DMS 273 treated with DMSO at 0.1 percent for 48 hours (cell line): ENCODE results near the gene HIKESHI.
"Not testable (repeated sequence)": the region's sequence is repeated elsewhere in the genome, so short reads cannot be mapped to it uniquely, and the experiment has no call there.

Experiments
- DNase-seq: peaks from one replicate; lab custom pipeline; 2025; lab: John Stamatoyannopoulos, UW

HIKESHI gene, protein sequence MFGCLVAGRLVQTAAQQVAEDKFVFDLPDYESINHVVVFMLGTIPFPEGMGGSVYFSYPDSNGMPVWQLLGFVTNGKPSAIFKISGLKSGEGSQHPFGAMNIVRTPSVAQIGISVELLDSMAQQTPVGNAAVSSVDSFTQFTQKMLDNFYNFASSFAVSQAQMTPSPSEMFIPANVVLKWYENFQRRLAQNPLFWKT

DNA sequence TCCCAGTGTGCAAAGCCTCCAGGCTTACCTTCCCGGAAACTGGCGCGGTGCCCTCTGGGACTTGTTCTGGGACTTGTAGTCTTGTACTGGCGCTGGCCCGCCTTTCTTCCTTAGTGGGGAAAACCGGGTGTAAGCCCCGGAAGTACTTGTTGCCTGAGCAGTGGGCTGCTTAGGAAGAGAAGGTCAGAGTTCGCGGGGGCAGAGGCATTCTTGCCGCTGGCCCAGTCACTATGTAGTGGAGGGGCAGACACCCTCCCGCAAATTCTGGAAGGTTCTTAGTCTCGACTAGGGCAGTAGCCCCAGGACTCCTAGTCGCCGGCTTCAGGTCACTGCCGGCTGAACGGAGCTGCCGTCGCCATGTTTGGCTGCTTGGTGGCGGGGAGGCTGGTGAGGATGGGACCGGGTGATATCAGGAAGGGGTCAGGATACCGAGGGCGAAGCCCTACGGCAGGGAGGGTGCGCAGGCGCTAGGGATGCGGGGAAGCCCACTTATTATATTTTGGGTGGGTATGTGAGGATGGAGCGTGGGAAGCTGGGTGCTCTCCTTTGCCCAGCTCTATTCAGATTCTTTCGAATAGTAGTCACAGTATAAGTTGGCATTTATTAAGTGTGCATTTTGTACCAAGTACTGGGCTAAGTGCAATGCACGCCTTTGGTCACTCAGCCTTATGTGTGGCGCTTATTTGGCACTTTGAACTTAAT is at the start of gene HIKESHI:
Gene HIKESHI (plus strand): TSS at position 149 of the 702 bp plus-strand sequence. CDS start 209 bp downstream, at position 358.
- peak; percentile 79 for DNase-seq

DNA sequence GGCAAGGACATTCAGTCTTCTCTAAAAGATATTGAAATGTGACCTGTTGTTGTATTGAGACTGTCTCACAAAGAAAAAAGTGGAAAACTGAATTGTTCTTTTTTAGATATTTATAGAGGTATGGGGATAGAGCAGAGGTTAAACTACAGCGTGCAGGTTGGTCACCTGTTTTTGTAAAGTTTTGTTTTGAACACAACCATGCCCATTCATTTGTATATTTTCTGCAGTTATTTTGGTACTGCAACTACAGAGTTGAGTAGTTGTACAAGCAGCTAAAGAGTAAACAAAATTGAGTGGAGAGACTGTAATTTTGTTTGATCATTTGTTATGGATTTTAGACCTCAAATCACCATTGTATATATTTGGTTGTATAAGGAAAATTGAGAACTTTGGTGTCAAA is 46.1 kb upstream of the HIKESHI start:
- DNase-seq = no peak

DNA sequence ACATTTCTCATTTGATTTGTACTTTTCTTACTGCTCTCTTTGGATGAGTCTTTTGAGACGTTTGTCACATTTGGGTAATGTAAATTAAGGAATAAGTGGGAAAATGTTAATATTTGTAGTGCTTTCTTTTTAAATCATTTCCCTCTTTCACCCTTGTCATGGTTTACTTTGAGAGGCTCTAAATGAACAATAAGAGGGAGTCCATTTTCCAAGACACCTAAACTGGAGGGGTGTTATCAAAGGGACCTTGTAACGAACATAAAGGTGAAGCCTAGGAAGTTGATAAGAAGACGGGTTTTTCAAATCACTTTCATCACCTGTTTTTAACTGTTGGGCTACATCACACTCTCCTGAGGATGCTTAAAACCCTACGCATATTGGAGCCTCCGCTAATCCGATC is 45.4 kb upstream of the HIKESHI start:
- no peak for DNase-seq

DNA sequence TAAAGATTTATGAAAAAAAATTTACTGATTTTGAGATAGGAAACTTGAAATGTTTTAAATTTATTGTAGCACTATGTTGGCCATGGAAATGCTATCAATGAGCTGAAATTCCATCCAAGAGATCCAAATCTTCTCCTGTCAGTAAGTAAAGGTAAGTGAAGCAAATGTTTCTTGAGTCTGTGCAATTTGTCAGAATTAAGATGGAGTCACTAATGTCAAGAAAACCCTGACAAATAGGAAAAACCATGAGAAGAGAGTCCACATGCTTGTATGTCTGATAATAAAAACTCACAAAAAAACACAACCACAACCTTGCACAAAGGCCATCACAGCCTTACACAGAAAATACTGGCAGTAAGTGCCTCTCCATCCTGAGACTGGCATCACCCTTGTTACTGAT is 44.6 kb upstream of the HIKESHI start:
- DNase-seq = no peak

DNA sequence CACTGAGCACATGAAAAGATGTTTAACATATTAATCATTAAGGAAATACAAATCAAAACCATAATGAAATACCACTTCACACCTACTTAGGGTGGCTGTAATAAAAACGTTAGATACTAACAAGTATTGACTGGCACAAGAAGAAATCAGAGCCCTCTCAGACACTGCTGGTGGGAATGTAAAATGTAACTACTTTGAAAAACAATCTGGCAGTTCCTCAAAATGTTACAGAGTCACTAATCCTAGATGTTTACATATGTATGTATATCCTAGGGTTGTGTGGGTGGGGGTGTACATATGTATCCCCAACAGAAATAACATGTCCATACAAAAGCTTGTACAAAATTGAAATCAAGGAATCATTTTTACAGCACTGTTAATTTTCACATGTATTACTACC is 42.3 kb upstream of the HIKESHI start:
- no peak for DNase-seq

DNA sequence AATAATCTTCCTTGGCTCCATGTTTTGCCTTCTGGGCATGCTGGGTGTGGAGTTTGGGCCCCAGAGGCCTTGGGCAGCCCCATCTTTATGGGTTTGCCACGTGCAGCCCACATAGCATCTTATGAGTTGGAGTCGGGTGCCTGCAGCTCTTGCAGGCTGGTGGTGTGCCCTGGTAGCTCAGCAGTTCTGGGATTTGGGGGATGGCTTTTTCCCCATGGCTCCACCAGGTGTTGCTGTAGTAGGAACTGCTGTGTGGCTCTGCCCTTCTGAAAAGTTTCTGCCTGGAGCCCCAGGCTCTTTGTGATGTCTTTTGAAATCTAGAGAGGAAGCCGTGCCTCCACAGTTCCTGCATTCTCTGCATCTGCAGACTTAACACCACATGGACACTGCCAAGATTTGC is 40.7 kb upstream of the HIKESHI start:
- no peak for DNase-seq

DNA sequence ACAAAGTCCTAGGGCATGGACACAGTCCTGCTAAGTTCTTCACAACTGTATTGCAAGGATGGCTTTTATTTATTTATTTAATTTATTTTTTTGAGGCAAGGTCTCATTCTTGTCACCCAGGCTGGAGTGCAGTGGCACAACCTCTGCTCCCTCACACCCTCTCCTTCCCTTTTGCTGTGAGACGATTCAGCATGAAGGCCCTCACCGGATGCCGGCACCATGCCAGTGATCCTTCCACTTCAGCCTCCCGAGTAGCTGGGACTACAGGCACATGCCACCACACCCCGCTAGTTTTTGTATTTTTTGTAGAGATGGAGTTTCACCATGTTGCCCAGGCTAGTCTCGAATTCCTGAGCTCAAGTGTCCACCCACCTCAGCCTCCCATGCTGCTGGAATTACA is 39.7 kb upstream of the HIKESHI start:
- DNase-seq = no peak

DNA sequence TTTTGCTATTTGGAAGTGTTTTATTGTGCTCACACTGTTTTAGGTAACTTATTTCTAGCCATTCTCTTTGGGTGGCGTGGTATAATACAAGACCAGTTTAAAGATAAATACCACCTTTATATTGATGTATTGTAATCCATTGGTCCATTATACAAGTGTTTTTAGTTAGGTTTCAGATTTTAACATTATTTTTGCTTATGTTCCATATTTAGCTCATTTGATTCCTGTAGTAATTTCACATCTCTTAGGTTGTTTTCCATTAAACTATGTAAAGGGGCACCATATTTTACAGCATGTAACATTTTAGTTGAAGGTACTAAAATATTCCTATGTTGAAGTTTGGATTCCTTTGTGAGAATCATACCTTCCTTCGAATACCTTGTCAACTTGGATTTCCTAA is 37.4 kb upstream of the HIKESHI start:
- DNase-seq = no peak

DNA sequence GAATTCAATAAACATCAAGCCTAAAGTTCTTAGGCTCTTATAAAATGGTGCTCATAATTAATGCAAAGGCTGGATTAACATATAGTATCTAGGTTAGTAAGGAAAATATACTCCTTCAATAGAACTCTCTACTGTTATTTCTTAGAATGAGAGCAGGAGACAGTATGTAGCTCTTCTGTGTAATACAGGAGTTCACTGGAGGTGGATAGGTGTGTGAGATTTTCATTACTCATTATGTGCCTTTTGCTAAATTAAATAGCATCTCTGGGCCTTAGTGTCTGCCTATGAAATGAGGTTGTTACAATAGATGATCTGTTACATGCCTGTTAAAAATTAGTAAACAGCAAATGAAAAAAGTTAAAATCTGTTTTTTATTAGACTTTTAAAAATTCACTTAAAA is 36.8 kb upstream of the HIKESHI start:
- no peak for DNase-seq

DNA sequence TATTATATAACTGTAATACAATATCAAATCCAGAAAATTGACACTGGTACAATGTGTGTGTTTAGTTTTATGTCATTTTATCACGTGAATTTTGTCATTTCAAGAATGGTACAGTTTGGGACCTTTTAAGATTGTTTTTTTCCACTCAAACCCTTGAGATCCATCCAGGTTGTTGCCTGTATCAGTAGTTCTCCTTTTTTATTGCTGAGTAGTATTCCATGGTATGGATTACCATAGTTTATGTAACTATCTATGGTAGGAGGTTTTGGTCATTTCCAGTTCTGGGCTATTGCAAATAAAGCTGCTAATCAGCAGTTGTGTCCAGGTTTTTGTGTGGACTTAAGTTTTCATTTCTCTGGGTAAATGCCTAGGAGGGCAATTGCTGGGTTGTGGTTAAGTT is 32.4 kb upstream of the HIKESHI start:
- no peak for DNase-seq

DNA sequence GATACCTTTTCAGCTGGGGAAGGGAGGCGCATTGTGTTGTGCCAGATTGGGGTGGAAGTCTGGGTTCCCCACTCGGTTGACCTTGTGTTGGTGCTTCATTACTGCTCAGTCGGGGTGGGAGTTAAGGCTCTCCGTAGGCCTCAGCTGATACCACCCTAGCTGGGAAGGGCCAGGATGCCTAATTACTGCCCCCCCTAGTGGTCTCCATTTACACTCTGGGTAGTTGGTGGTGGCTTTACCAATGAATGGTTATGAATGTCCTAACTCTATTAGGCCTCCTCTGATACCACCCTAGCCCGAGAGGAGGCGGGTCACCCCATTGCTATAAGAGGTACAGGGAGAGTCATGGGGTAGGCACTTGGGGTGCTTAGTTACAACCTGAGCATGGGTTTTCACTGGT is 27.5 kb upstream of the HIKESHI start:
- DNase-seq = no peak

DNA sequence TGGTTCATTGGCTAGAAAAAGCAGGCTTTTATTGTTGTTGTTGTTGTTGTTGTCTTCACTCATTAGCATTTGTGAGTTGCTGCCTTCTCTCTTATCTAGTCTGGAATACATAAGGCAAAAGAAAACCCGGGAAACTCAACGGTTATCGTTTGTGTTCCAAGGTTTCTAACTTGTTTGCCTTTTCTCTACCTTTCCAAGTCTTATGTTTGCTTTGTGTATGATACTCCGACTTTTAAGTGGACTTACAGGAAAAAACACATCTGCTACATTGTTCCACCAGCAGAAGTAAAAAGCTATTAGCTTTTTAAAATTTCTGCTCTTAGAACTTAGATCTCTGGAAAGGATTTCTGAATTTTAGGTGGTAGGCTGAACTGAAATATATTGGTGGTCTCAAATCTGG is 27.0 kb upstream of the HIKESHI start:
- no peak for DNase-seq

DNA sequence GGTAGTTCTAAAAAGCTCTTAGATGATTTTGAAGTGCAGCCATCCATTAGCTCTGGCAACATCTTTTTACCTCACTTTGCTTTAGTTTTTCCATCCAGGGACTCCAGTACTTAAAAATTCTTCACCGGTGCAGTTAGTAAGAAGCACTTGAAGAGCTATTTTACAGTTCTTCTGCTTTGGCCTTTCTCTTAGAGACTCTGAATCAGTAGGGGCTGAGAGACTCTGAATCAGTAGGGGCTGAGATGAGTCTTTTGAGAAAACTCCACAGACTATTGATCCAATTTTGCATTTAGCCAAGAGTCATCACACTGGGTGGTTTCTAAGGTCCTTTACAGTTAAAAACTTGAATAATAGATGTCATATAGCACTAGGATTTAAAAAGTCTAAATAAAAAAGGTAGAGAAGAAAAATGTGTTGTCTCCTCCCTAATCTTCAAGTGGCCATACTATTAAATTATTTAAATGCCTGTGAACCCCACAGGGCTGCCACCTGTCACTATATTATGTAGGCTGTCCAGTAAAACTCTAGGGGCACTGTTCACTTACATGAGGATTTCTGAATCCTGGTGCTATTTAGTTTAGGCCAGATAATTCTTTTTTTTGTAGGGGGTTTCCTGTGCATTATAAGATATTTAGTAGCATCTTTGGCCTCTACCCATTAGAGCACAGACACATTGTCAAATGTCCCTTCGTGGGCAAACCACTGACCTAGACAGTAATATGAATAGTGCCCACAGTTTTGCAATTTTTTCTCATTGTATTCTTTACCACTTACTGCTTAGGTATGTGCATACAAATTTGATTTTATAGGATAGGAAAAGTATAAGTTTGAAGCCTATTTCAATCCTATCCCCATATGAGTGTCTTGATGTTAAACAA is 26.3 kb upstream of the HIKESHI start:
- DNase-seq = no peak

DNA sequence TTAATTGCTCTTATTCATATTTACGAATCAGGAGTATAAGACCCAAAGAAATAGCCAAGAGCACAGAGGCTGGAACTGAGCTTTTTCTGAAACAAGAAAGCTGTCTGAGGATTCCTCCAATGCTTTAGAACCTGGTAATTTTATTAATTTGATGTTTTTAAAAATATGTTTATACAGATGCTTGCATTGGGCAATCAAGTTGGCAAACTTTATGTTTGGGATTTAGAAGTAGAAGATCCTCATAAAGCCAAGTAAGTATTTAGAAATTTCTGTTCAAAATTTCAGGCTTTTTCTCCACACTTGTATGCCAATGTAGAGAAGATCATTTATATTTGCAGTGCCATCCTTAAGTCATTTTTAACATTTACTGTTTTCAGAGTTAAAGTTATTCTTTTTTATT is 24.3 kb upstream of the HIKESHI start:
- DNase-seq = no peak

DNA sequence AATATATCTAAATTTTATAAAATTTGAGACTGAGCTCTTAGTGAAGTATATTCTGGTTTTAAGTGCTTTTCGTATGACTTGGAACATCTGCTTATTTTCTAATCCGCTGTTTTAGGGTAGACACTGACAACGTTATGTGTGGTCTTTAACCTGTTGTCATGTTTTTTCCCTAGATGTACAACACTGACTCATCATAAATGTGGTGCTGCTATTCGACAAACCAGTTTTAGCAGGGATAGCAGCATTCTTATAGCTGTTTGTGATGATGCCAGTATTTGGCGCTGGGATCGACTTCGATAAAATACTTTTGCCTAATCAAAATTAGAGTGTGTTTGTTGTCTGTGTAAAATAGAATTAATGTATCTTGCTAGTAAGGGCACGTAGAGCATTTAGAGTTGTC is 23.8 kb upstream of the HIKESHI start:
- no peak for DNase-seq

DNA sequence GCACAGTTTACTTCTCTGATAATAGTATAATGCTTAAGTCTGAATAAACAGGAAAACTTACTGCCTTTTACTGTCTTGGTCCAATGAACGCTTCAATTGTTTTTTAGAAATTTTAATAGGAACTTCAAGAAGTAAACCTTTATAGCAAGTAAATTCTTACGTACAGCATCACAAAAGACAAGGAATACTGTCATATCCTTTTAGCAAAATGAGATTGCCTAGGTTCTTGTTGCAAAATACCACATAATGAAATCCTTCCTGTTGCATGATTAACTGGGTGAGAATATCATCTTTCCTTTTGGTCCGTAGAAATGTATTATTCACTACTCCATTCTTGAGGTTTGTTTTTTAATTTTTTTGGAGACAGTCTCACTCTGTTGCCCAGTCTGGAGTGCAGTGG is 22.3 kb upstream of the HIKESHI start:
- DNase-seq = no peak

DNA sequence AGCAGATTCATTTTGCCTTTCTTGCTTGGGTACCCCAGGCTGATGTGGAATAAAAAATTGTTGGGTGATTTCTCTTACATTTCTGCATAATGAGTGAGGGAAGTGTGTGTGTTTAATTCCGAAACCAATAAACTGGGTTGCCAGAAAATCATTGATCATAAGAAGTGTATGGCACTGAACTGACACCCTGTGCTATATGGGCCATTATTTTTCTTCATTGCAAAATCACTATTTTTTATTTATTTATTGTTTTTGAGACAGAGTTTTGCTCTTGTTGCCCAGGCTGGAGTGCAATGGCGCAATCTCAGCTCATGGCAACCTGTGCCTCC is 14.6 kb upstream of the HIKESHI start:
- no peak for DNase-seq

DNA sequence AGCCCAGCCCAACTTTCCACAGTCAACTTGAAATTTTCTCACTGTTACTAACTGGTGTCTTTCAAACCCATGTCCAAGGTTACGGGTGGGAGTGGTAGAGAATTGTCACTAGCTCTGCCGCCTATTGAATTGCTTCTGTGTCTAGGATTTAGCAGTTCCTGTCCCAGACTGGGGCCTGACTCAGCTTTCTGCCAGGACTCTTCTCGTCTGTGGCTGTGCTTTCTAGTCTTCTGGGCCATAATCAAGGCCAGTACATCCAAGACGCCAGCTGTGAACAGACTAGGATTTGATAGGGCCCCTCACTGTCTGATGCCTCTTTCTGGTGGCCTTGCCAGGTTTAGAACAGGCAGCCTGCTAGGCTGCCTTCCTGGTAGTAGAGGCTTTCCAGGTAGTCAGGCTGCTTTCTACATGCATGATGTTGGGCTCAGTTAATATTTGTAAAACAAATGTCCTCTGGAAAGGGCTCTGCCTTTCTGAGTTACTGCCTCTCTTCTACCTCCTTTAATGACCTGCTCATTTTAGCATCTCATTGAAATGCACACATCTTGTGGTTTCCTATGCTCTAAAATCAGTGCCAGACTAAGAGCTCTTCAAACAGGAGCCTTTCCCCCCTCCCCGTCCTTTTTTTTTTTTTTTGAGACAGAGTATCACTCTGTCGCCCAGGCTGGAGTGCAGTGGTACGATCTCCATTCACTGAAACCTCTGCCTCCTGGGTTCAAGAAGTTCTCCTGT is 13.1 kb upstream of the HIKESHI start:
- DNase-seq = no peak

DNA sequence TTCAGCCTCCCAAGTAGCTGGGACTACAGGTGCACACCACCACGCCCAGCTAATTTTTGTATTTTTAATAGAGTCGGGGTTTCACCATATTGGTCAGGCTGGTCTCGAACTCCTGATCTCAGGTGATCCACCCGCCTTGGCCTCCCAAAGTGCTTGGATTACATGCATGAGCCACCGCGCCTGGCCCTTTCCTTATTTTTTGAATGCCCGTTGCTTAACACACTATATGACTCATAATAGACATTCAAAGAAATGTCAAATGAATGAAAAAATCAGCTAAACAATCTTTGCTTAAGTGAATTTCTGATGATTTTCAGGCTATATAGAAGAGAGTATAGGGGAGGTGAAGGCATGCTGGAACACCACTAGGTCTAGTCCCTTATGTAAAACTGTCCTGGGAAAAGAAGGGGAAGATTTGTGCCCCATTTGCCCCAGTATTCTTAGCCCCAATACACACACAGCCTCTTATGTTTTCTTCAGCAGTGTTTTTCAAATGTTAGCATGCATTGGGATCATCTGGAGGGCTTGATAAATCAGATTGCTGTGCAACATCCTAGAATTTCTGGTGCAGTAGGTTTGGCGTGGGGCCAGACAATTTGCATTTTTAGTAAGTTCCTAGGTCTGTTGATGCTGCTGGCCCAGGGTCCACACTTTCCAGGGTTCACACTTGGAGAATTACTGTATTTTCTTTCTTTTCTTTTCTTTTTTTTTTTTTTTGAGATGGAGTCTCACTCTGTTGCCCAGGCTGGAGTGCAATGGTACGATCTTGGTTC is 12.3 kb upstream of the HIKESHI start:
- DNase-seq = not testable (repeated sequence)

DNA sequence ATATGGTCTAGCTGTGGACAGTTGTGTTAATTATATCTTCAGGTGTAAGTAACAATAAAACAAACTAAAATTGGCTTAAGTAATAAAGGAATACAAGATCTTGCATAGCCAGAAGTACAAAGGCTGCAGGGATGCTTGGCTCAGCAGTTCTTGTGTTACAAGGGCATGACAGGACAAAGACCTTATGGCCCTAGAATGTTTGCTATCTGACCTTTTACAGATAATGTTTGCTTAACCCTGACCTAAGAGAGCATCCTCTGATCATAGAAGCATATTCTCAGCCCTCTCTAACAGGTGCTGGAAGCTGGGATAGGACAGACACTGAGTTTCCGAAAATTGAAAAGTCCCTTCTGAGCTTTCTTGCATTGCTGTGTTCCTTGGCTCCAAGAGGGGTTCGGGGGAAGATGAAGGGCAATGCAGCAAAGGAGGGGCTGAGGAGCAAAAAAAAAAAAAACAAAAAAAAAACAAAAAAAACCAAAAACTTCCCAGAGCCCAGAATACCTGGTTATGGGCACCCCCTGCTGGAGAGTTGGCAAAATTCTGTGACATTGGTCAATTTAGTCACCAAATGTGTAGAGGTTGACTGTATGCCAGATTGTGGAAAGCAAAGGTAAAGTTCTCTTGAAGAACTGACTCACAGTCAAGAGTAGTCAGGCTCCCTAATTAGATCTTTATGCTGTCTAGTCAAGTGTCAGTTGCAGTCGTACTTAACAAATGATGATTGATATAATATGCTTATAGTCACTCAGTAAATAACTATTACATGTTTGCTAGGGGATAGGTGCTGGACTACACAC is 10.4 kb upstream of the HIKESHI start:
- no peak for DNase-seq
